GM12892 (cell line): ENCODE data around the gene C12orf57.

Experiments
- POLR2A ChIP-seq: IDR thresholded peaks from 2 replicates; pipeline ENCODE4 v1.6.1; 2011; ENCODE audit warnings: low read depth, low read length, control low read depth
- POLR2AphosphoS5 ChIP-seq: IDR thresholded peaks from 2 replicates; pipeline ENCODE4 v1.6.1; 2011; ENCODE audit warnings: low read depth, low read length, control low read depth

DNA sequence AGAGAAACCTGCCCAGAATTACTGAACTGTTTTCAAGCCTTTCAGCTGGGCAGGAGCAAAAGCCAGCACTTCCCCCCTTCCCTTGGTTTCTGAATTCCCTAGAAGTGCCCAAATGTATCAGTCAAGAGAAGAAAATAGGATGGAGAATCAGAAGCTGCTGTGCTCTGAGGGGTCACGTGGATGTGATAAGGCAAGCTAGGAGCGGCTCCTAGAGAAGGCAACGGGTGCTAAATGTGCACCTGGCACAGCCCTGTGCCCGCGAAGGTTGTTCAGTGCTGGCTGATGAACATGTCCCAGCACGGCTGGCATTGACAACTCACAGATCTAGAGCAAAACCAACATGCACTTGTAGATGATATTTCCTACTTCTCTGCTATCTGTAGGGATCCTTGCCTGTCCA is 35.2 kb downstream of the C12orf57 start:
- TF ChIP-seq POLR2A: peak; percentile 49
- peak; percentile 11; the same call in 1 of the 2 replicates for TF ChIP-seq POLR2AphosphoS5
